HG03378 (cell line): ENCODE measurements around the gene DDX20.
"Not testable (repeated sequence)": the region's sequence is repeated elsewhere in the genome, so short reads cannot be mapped to it uniquely, and the experiment has no call there.

Source experiments
- ATAC-seq: cut with Tn5 transposase; IDR thresholded peaks from one replicate; pipeline ENCODE4 v1.9.1; 2021; ENCODE audit warnings: mild to moderate bottlenecking, moderate library complexity; ENCODE audit not compliant: unreplicated experiment

DDX20 gene

DNA sequence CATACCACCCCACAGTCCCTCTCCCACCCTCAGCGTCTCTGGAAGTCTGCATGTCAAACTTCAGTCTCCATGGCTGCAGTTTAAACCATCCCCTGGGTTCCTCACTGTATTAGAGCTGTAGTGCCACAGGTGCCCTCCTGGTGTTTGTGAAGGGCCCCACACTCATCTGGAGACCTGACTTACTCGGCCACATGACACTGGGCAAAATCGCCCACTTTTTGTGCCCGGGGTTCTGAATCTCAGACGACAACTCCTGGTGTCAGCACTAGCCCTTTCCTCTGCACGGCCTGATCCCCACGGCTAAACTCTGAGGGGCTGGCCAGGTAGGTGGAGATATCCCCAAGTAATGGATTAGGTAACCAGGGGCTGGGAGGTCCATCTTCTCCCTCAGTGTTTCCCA is 23.0 kb upstream of the DDX20 start:
- no peak for ATAC-seq

- ATAC-seq = no peak
Measured at GRCh38 chr1:111733183-111733991, 22.3 kb upstream of the DDX20 start.

DNA sequence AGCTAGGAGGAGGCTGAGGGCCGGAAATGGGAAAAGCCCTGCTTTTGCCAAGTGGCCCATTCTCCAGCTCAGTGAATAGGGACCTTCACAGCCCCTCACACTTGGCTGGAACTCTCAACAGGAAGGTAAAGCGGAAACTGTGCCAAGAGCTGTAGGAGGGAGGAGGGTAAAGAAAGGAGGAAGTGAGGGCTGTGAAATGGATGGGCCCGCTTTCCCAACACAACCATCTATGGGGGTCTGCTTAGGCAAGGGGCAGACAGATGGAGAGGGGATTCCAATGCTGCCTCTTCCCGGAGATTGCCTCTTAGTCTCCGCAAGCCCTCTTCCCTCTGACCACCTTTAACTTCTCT is 21.7 kb upstream of the DDX20 start:
- no peak for ATAC-seq

DNA sequence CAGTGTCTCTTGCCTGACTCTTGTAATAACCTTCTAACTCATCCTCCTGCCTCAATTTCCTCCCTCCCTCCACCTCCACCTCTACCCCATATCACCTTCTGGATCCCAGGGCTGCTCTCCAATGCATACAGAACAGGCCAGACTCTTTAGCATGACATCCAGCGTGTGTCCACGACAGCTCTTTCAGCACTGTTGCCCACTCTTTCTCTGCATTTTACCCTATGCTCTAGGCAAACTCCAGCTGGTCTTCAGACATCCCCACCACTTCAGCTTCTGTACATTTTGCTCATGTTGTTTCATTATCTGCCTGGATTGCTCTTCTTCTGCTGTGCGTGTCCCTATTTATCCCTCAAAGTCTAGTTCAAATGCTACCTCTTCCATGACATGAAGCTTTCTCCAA is 21.3 kb upstream of the DDX20 start:
- ATAC-seq = no peak

DNA sequence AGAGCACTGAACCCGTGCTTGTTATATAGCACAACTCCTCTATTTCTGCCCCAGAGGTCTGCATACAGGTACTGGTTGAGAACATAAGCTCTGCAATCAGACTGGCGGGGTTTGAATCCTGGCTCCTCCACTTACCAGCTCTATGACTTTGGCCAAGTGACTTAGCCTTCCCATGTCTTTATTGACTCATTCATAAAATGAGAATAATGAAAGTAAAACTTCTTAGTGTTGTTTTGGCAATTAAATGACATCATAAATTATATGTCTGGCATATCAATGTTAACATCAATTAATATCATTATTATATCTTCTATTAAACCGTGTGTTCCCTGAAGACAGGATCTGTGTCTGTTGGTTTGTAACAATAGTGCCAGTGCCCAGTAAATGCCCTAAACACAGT is 20.8 kb upstream of the DDX20 start:
- ATAC-seq = no peak

- no peak for ATAC-seq
Measured at GRCh38 chr1:111735321-111735720, 20.4 kb upstream of the DDX20 start.

- ATAC-seq = no peak
Measured at GRCh38 chr1:111735858-111736544, 19.7 kb upstream of the DDX20 start.

- no peak for ATAC-seq
Measured at GRCh38 chr1:111736548-111737215, 19.0 kb upstream of the DDX20 start.

- ATAC-seq = no peak
Measured at GRCh38 chr1:111737216-111738132, 18.2 kb upstream of the DDX20 start.

DNA sequence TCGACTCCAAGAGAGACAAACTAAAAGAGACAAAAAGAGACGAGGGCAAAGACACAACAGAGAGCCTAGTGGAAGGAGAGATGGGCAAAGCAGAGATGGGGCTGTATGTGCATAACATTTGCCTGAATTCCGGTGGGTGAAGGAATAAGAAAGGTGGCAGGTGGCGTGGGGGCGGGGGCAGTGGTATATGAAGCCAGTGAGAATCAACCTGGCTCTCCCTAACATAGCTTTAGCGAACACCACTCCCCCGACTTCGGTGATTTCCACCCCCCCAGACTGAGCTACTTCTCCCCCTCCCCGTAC is 17.6 kb upstream of the DDX20 start:
- ATAC-seq = no peak

- ATAC-seq = peak; percentile 35
Measured at GRCh38 chr1:111738436-111739193, 17.1 kb upstream of the DDX20 start.

- peak; percentile 58 for ATAC-seq
Measured at GRCh38 chr1:111739194-111739924, 16.3 kb upstream of the DDX20 start, which contains the start of gene INKA2. Gene INKA2 (minus strand): TSS chr1:111739395. CDS start chr1:111739242, 153 bp downstream.

DNA sequence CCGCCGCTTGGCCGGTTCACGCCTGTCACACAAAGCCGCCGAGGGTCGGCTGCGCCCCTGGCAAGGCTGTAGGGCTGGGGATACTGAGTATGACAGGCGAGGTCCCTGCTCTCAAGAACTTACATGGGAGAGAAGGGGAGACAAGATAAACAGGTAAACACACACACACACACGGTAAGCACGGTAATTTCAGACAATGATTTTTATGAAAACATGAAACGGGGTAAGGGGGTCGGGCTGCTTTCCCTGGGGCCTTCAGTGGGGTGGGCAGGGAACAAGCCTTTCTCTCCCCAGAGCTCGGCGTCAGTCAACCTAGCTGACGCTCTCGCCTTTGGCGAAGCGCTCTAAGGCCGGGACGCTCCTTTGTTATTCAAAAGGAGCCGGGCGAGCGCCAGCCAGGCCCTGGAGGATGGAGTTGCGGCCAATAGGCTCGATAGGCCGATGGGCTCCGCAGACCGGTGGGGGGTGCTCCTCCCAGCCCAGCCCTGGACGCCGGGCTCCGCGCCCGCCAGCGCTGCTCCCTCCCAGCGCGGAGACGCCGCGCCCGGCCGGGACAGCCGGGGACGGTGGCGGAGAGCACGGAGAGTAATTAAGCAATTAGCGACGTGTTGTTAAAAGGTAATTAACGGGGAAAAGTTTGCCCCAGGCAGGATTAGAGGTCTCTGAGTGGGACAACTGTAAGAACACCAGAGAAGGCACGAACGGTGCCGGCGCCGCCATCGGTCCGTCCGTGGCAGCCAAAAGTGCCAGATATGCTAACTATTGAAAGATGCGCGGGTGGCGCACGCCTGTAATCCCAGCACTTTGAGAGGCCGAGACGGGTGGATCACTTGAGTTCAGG is 15.6 kb upstream of the DDX20 start:
- no peak for ATAC-seq

- not testable (repeated sequence) for ATAC-seq
Measured at GRCh38 chr1:111742292-111742691, 13.4 kb upstream of the DDX20 start.

DNA sequence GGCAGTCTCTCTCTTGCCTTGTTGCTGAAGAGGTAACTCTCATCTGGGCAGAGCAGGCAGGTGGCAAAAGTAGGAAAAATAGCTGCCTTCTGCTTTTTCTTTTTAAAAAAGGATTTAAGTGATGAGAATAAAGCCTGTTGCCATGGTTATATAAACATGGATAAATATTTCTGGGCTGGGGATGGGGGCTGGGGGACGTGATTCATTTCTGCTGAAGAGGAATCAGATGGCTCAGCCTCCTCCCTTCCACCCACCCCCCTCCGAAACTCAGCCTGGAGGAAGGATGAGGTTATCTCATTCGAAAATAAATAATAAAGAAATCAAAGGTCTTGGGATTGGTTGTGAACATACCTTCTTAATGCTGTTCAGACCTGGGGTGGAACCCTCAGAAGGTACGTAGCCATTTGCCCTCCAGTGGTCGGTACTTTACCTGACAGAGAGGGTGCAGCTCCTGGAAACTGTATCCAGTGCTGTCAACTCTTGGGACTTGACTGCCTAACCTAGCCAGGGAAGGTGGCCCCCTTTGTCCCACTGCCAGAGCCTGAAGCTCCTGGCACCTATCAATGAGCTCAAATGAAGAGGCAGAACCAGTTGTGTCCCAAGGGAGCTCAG is 12.7 kb upstream of the DDX20 start:
- ATAC-seq = no peak

- ATAC-seq = no peak
Measured at GRCh38 chr1:111743679-111744101, 12.0 kb upstream of the DDX20 start.

- no peak for ATAC-seq
Measured at GRCh38 chr1:111745675-111746613, 9.8 kb upstream of the DDX20 start.
